Kidney epithelial cell (primary cell): ENCODE results near the gene PDCD6IP. TPM values are rescaled to one million over a fixed set of nuclear protein-coding genes. Genes with fewer than 3 reads are reported as not detected.
A peak's percentile ranks its signal among the peaks of the same experiment; 100 is the strongest.
"Not testable (repeated sequence)": the region's sequence is repeated elsewhere in the genome, so short reads cannot be mapped to it uniquely, and the experiment has no call there.

ENCODE experiments used
- DNase-seq: peaks from one replicate; pipeline ENCODE4 v3.0.0-alpha.2; 2010; ENCODE audit warnings: low read depth
- H3K27me3 ChIP-seq: 2 replicates; pipeline ENCODE4 v1.6.0; 2011; ENCODE audit warnings: low read length; ENCODE audit not compliant: control insufficient read depth, insufficient read depth
- H3K36me3 ChIP-seq: 2 replicates; pipeline ENCODE4 v1.5.1; 2011; ENCODE audit warnings: low read length; ENCODE audit not compliant: control insufficient read depth, insufficient read depth
- H3K4me3 ChIP-seq: 2 replicates; pipeline ENCODE4 v1.5.1; 2011; ENCODE audit warnings: low read depth, mild to moderate bottlenecking, control low read depth, low read length
- CTCF ChIP-seq: IDR thresholded peaks from 2 replicates; pipeline ENCODE4 v1.5.1; 2011; ENCODE audit warnings: mild to moderate bottlenecking, moderate library complexity, low read length, control low read depth, inconsistent platforms; ENCODE audit not compliant: insufficient read depth, poor library complexity, severe bottlenecking
- total RNA-seq: library from RNA; depleted of rRNA; stranded (reverse); fragments of >200 nt; gene quantifications from 2 replicates; pipeline ENCODE4 v1.2.3, GENCODE V29; 2015

Gene PDCD6IP
- total RNA-seq = 114 and 186 TPM in 2 replicates

- peak; percentile 78 for DNase-seq
- Histone ChIP-seq H3K36me3 (no peaks in the 10 kb centered on the region), H3K4me3 (peak within 1 kb of the TSS; percentile 96), H3K27me3 (no peaks in the 10 kb centered on the region)
- peak; percentile 11 for TF ChIP-seq CTCF
These were observed at the start of gene PDCD6IP for GRCh38 chr3:33798418-33799201. Gene PDCD6IP, plus strand, starts transcription at chr3:33798630. Its CDS starts 99 bp downstream, at chr3:33798729.

GRCh38 chr3:33749546-33750210, 48.8 kb upstream of the PDCD6IP start:
- no peak for TF ChIP-seq CTCF
- Histone ChIP-seq H3K27me3 (no peaks in the 10 kb centered on the region), H3K4me3 (no peak overlapping the region), H3K36me3 (no peaks in the 10 kb centered on the region)
- no peak for DNase-seq

- Histone ChIP-seq H3K36me3 (no peaks in the 10 kb centered on the region), H3K27me3 (no peaks in the 10 kb centered on the region), H3K4me3 (no peak overlapping the region)
- DNase-seq = no peak
- TF ChIP-seq CTCF = no peak
These were observed 48.2 kb upstream of the PDCD6IP start for GRCh38 chr3:33750211-33750548.

- H3K4me3 ChIP-seq = no peak overlapping the region
- no peak for DNase-seq
These were observed 47.1 kb upstream of the PDCD6IP start for GRCh38 chr3:33751336-33751735.

GRCh38 chr3:33754391-33754790, 44.0 kb upstream of the PDCD6IP start:
- DNase-seq, H3K27me3 ChIP-seq, H3K36me3 ChIP-seq, H3K4me3 ChIP-seq: not testable (repeated sequence)

More at GRCh38 chr3:33751336-33751735, 47.1 kb upstream of the PDCD6IP start:
- no peak for TF ChIP-seq CTCF
- Histone ChIP-seq H3K27me3 (no peaks in the 10 kb centered on the region), H3K36me3 (no peaks in the 10 kb centered on the region)

- no peak for TF ChIP-seq CTCF
- H3K4me3 ChIP-seq = no peak overlapping the region
- no peaks in the 10 kb centered on the region for H3K27me3 ChIP-seq
- H3K36me3 ChIP-seq = no peaks in the 10 kb centered on the region
- DNase-seq = no peak
These were observed 40.1 kb upstream of the PDCD6IP start for GRCh38 chr3:33758281-33758680.
